ENCODE results near the gene USP36.

The USP36 gene

GRCh38 chr17:78761789-78762406 lies 78.7 kb downstream of the USP36 start:
- TF ChIP-seq YY1 (IDR thresholded peaks at IDR 0.05; ENCODE audit: low read depth): no peak
- TF ChIP-seq ZBTB7A (IDR thresholded peaks at IDR 0.05; ENCODE audit: low read depth): no peak
- no peak for TF ChIP-seq USF1 (IDR thresholded peaks at IDR 0.05)
- TF ChIP-seq EGR1 (IDR thresholded peaks at IDR 0.05): no peak

GRCh38 chr17:78759969-78760352 lies 80.7 kb downstream of the USP36 start:
- no peak for TF ChIP-seq EP300 (IDR thresholded peaks at IDR 0.05; ENCODE audit: borderline replicate concordance)
- TF ChIP-seq, protein P1, sequence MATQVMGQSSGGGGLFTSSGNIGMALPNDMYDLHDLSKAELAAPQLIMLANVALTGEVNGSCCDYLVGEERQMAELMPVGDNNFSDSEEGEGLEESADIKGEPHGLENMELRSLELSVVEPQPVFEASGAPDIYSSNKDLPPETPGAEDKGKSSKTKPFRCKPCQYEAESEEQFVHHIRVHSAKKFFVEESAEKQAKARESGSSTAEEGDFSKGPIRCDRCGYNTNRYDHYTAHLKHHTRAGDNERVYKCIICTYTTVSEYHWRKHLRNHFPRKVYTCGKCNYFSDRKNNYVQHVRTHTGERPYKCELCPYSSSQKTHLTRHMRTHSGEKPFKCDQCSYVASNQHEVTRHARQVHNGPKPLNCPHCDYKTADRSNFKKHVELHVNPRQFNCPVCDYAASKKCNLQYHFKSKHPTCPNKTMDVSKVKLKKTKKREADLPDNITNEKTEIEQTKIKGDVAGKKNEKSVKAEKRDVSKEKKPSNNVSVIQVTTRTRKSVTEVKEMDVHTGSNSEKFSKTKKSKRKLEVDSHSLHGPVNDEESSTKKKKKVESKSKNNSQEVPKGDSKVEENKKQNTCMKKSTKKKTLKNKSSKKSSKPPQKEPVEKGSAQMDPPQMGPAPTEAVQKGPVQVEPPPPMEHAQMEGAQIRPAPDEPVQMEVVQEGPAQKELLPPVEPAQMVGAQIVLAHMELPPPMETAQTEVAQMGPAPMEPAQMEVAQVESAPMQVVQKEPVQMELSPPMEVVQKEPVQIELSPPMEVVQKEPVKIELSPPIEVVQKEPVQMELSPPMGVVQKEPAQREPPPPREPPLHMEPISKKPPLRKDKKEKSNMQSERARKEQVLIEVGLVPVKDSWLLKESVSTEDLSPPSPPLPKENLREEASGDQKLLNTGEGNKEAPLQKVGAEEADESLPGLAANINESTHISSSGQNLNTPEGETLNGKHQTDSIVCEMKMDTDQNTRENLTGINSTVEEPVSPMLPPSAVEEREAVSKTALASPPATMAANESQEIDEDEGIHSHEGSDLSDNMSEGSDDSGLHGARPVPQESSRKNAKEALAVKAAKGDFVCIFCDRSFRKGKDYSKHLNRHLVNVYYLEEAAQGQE (IDR thresholded peaks at IDR 0.05; ENCODE audit: low read depth): no peak
- TF ChIP-seq TAF1 (IDR thresholded peaks at IDR 0.05; ENCODE audit: low read depth): no peak

DNA sequence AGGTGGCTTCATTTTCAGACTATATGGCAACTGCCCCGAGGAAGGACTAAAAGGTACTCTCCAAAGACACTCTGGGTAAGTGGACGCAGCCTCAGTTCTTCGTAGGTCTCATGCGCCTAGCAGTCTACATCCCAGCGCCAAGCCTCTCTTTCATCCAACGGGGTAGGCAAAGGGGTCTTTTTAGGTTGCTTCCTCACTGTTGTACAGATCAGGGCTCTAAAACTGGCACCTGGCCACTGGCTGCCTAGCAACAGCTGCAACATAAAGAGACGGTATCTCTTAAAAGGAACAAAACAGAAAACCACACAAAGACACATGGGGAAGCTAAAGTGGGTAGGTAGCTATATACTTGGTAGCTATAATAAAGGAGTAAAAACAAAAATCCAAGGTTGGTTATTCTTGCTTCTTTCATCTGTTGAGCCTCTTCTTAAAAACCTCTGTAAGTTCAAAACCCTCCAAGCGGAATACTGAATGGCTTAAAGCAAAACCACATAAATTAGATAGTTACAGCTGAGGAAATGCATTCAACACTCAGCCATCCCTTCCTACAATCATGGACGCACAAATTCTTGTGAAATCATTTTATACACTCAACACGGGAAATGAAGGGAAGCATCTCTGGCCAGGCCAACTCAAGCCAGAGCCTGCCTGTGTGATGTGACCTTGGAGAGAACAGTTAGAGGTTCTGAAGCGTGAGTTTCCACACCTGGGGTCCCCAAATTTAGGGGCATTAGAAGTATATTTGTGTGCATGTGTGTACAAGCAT lies 81.2 kb downstream of the USP36 start:
- TF ChIP-seq FOXM1 (IDR thresholded peaks at IDR 0.05; ENCODE audit: borderline replicate concordance, low read depth): no peak
- TF ChIP-seq, protein P1 (IDR thresholded peaks at IDR 0.05; ENCODE audit: low read depth): no peak
- TF ChIP-seq, protein P2, sequence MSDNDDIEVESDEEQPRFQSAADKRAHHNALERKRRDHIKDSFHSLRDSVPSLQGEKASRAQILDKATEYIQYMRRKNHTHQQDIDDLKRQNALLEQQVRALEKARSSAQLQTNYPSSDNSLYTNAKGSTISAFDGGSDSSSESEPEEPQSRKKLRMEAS (IDR thresholded peaks at IDR 0.05): no peak
- no peak for TF ChIP-seq TEAD4 (IDR thresholded peaks at IDR 0.05)
- TF ChIP-seq USF1 (IDR thresholded peaks at IDR 0.05): no peak
- no peak for TF ChIP-seq CREB1 (IDR thresholded peaks at IDR 0.05; ENCODE audit: low read depth)
- TF ChIP-seq EP300 (IDR thresholded peaks at IDR 0.05; ENCODE audit: borderline replicate concordance): no peak
- no peak for TF ChIP-seq YY1 (IDR thresholded peaks at IDR 0.05; ENCODE audit: low read depth)
- no peak for TF ChIP-seq ZBTB7A (IDR thresholded peaks at IDR 0.05; ENCODE audit: low read depth)
- no peak for TF ChIP-seq EGR1 (IDR thresholded peaks at IDR 0.05)
- TF ChIP-seq RAD21 (IDR thresholded peaks at IDR 0.05; ENCODE audit: low read depth): no peak
- no peak for TF ChIP-seq NFIC (IDR thresholded peaks at IDR 0.05)
- TF ChIP-seq CEBPB (IDR thresholded peaks at IDR 0.05): no peak
- TF ChIP-seq TCF12 (IDR thresholded peaks at IDR 0.05; ENCODE audit: low read depth): no peak
- TF ChIP-seq TAF1 (IDR thresholded peaks at IDR 0.05; ENCODE audit: low read depth): no peak

- TF ChIP-seq TEAD4 (IDR thresholded peaks at IDR 0.05) (no peak), TCF12 (IDR thresholded peaks at IDR 0.05; ENCODE audit: low read depth) (no peak)
- TF ChIP-seq, protein P2 (IDR thresholded peaks at IDR 0.05): no peak
These were observed 87.0 kb downstream of the USP36 start for GRCh38 chr17:78753316-78754250.

GRCh38 chr17:78751447-78752161 lies 89.0 kb downstream of the USP36 start:
- TF ChIP-seq ZBTB7A (IDR thresholded peaks at IDR 0.05; ENCODE audit: low read depth) (no peak), EP300 (IDR thresholded peaks at IDR 0.05; ENCODE audit: borderline replicate concordance) (no peak), EGR1 (IDR thresholded peaks at IDR 0.05) (no peak), YY1 (IDR thresholded peaks at IDR 0.05; ENCODE audit: low read depth) (no peak), TCF12 (IDR thresholded peaks at IDR 0.05; ENCODE audit: low read depth) (no peak), CEBPB (IDR thresholded peaks at IDR 0.05) (no peak), RAD21 (IDR thresholded peaks at IDR 0.05; ENCODE audit: low read depth) (no peak), TEAD4 (IDR thresholded peaks at IDR 0.05) (no peak), NFIC (IDR thresholded peaks at IDR 0.05) (no peak), CREB1 (IDR thresholded peaks at IDR 0.05; ENCODE audit: low read depth) (no peak), USF1 (IDR thresholded peaks at IDR 0.05) (no peak), FOXM1 (IDR thresholded peaks at IDR 0.05; ENCODE audit: borderline replicate concordance, low read depth) (no peak), TAF1 (IDR thresholded peaks at IDR 0.05; ENCODE audit: low read depth) (no peak)
- TF ChIP-seq, protein P2 (IDR thresholded peaks at IDR 0.05): no peak
- TF ChIP-seq, protein P1 (IDR thresholded peaks at IDR 0.05; ENCODE audit: low read depth): no peak

Data from Ishikawa (cell line).